ENCODE measurements around the gene OR51G2.
"Not testable (repeated sequence)": the region's sequence is repeated elsewhere in the genome, so short reads cannot be mapped to it uniquely, and the experiment has no call there.

Gene OR51G2, protein sequence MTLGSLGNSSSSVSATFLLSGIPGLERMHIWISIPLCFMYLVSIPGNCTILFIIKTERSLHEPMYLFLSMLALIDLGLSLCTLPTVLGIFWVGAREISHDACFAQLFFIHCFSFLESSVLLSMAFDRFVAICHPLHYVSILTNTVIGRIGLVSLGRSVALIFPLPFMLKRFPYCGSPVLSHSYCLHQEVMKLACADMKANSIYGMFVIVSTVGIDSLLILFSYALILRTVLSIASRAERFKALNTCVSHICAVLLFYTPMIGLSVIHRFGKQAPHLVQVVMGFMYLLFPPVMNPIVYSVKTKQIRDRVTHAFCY

DNA sequence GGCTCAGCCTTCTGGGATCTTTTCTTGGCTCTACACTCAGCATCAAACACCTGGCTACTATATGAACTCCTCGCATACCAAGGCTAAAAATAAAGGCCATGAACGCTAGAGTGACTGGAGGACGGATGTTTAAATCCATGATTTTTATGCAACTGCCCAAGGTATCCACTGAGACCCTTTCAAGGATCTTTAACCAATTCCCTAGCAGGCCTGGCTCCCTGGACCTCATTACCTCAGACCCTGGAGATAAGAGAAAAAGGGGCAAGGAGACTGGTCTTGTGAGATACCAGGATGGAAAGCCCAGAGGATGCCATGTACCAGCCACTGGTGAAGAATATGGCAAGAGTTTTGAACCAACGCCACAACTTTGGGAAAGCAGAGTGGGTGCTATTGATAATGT is at the start of gene OR51G2:
Gene OR51G2 (minus strand): TSS at position 101 of the 400 bp plus-strand sequence. CDS start 3,687 bp downstream, outside the sequence.
- DNase-seq (ENCODE audit: low read depth) = no peak

DNA sequence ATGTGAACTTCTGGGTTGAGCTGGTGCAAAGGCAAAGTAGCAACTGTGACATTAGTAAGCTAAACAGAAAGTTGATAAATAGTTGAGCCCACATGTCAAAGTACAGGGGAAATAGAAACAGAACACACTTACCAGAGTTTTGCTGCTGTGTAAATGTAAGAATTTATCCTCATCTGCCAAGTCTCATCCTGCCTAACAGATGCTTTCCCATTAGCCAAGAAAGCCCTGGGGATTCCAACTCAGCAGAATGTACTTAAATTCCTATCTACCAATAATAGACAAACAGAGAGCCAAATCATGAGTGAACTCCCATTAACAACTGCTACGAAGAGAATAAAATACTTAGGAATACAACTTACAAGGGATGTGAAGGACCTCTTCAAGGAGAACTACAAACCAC is 43.7 kb upstream of the OR51G2 start:
- DNase-seq (ENCODE audit: low read depth) = no peak

DNA sequence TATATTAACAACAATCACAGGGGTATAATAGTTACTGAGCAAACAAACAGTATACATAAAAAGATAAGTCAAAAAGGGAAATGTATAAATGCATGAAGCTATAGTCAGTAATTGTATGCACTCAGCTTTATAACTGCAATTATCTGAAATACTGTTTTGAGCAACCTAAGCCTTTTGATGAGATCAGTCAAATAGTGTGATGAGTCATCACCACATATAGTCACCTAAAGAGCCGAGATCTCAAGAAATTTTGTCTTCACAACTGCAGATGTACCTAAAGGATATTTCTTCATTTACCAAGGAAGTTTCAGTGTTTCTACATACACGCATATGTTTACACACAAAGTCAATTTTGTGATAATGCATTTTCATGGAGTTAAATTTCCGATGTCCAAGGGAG is 41.7 kb upstream of the OR51G2 start:
- DNase-seq (ENCODE audit: low read depth) = no peak

DNA sequence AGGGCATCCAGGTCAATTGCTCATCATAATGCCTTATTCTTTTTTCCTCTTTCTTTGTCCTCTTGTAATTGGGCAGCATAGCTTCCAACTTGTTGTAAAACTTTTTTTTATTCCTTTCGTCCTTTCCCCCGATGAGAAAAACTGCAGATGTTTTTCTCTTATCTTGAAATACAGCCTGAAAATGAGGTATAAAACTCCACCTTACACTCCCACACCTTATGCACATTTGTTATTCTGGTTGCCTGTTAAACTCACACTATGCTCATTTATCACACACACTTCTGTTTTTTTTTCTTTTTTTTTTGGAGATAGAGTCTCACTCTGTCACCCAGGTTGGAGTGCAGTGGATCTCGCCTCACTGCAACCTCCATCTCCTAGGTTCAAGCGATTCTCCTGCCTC is 38.2 kb upstream of the OR51G2 start:
- DNase-seq (ENCODE audit: low read depth) = no peak

DNA sequence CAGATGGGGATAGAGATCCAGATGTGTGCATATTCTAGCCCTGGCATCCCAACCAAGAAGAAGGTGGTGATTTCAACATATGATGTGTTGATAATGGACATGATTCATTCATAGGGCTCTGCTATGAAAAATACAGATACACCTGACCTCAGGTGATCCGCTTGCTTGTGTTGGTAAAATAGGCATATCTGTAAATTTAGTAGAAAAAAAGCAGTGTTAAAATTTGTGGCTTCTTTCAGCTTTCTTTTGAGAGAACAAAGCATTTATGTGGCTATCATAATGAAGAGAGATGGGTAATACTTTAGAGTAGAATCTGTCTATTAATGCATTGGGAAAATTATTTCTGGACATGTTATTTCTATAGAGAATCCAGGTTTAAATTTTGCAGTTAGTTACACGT is 36.5 kb upstream of the OR51G2 start, which contains the start of gene OR51A2:
Gene OR51A2 (minus strand): TSS at position 101 of the 400 bp plus-strand sequence. CDS start 0 bp downstream, at position 101.
- not testable (repeated sequence) for DNase-seq (ENCODE audit: low read depth)

DNA sequence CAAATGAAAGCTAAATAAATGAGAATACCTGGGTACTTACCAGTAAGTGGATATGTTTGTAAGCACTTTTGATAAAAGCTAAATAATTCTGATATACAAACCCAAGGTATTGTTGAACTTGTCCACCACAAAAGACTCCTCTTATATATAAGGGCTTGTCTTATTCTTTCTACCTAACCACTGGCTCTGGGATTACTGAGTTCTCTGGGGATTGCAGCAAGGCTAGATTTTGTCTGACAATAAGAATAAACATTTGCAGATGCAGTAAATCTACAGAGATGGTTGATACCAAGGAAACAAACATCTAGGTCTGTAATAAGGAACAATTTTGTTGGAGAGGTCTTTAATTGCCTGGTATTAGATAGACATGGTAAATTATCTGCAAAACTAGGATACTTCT is 28.4 kb upstream of the OR51G2 start, which contains the start of gene OR51A4:
Gene OR51A4 (minus strand): TSS at position 101 of the 400 bp plus-strand sequence. CDS start 505 bp downstream, outside the sequence.
- DNase-seq (ENCODE audit: low read depth) = no peak

DNA sequence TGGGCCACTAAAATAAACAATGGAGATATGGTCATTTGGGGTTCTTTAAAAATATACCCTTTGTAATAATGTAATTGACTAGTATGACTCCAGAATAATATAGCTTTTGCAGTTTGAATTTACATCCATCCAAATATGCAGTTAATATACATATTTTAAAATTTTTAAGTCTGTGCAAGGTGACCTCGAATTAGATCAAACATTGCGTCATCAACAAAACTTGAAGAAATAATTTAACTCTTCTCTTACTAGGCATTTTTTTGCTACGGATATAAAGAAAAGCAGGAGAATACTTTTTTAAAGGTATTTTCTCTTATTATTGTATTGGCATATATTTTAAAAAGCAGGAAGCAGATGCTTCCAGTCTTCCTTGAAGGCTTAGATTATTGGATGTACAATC is 17.6 kb upstream of the OR51G2 start:
- DNase-seq (ENCODE audit: low read depth) = no peak

DNA sequence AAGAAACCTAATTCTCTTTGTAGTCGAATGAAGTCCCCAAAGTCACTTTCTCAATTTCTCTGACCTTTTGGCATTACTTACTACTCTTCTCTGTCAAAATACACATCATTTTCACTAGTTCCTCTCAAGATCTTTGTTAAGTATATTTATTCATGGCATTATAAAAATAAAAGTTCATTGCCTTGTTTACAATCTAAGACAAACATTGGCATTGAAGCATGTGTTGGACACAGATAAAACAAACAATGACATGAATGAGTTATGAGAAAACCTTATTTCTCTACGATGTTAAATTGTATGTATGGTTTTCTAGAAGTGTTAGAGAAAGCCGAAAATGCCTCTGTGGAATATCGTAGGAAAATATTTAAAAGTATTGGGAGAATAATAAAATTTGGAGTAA is 13.6 kb upstream of the OR51G2 start:
- DNase-seq (ENCODE audit: low read depth) = no peak

DNA sequence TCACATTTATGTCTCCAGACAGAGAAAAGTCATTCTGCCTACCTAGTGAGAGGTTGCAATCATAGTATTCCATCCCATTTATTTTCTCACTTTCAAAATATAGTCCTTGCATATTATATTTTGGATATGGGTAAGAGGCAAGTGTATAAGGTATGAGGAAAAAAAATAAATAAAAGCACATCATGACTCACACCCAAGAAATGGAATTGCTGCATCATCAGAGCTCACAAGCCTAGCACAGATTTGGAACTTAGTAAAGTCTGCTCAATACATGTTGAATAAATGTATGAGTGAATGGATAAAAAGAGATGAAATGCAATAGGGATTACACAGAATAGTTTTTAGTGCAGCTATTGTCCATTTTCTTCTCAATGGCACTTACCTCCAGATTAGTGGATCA is 7.5 kb upstream of the OR51G2 start:
- no peak for DNase-seq (ENCODE audit: low read depth)

DNA sequence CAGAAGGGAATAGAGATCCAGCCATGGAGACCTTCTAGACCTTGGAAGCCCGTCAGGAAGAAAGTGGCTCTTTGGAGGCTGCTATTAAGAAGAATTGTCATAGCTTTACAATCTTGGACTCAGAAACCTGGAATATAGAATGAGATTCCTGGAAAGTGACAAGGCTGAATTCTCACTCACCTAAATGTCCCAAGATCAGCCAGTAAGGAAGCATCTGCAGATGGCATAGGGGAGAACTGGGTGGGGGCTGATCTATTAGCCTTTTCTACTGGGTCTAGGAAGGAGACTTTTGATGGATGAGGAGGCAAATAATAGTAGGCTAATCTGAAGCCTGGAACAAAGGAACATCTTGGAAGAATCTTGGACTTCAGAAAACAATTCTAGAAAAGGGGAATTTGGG is 5.1 kb upstream of the OR51G2 start, which contains the start of gene OR51G1:
Gene OR51G1 (minus strand): TSS at position 101 of the 400 bp plus-strand sequence. CDS start 0 bp downstream, at position 101.
- DNase-seq (ENCODE audit: low read depth) = no peak

DNA sequence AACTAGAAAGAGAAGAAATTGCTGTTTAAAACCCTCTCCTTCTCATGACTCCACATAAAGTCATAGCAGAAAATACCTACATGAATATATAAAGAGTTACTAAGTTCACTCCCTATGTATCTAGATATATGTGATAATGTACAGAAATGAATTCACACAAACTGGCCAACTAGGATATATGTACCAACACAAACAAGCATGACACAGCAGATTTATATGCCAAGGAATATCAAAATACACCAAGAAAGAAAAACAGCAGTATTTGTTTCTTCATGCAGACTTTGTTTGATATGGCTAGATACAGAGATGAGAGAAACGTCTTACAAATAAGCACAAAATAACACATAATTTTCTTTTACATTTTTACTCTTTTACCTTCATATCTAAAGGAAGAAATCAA is 3.2 kb upstream of the OR51G2 start:
- no peak for DNase-seq (ENCODE audit: low read depth)

DNA sequence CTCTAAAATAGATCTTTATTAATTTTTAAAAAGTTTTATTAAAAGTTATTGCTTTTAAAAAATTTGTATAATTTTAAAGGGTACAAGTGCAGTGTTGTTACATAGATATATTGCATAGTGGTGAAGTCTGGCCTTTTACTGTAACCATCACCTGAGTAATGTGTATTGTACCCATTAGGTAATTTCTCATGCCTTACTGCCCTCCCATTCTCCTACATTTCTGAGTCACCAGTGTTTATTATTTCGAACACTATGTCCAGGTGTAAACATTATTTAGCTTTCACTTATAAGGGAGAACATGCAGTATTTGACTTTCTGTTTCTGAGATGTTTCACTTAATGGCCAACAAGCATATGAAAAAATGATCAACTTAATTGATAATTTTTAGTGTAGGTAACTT is 2.6 kb upstream of the OR51G2 start:
- DNase-seq (ENCODE audit: low read depth) = no peak

DNA sequence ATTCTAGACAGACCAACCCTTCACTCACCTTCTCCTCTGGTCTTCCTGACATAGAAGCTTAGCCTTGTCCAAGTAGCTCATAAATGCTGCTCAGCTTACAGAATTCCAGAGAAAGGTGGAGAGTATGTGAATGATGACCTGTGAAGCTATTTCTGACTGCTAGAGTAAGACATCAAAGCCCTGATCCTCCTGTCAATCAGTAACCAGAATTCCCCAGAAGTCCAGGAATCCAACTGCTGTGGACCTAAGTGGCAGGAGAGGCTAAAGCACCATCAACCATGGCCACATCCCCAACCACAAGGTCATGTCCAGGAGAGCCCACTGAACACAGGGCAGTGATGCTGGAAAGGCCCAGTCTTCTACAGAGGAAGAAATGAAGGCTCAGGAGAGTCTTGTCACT is 2.6 kb downstream of the OR51G2 start:
- no peak for DNase-seq (ENCODE audit: low read depth)

DNA sequence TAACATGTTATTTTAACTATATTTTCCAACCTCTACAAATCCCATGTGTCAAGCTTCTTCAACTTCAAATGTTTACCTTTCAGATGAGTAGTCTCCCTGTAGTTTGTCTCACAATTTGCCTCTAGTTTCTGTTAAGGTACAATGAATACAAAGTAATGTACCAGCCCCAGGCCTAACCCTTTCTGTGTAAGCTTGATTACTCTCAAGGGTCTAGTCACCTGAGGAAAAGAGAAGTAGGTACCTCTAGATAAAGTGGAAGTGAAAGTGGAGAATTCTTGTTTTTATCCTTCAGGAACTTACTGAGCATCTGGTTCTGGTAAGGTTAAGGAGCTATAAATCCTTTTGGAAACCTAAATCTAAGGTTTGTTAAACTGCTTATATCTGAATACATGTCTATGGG is 15.7 kb downstream of the OR51G2 start, which contains the start of gene OR51A7:
Gene OR51A7 (plus strand): TSS at position 300 of the 400 bp plus-strand sequence. CDS start 3,587 bp downstream, outside the sequence.
- no peak for DNase-seq (ENCODE audit: low read depth)

DNA sequence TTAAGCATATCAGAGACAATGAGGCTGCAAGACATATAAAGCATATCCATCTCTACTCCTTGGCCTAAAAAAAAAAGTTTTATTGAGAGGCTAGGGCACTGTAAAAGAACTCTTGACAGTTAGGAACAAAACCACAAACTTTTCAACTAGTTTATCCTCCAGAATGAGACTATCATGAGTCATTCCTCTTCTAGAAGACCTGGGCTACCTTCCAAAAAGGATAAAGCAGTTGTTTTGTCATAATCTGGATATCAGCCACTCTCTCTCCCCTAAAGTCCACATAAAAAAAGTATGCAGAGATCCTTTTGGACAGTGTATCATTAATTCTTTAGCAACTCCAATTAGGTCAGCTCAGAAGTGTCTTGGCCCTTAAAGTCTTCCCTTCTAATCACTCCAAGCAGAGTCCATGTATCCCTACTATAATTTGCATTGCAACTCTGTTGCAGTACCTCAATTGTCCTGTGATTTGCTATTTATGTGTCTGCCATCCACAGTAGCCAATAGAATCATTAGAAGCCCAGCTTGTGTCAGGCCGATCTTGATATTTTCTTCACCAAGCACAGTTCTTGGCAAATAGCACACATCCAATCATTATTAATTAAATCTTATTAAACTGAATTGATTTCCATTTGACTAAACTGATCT is 27.0 kb downstream of the OR51G2 start:
- no peak for DNase-seq (ENCODE audit: low read depth)

DNA sequence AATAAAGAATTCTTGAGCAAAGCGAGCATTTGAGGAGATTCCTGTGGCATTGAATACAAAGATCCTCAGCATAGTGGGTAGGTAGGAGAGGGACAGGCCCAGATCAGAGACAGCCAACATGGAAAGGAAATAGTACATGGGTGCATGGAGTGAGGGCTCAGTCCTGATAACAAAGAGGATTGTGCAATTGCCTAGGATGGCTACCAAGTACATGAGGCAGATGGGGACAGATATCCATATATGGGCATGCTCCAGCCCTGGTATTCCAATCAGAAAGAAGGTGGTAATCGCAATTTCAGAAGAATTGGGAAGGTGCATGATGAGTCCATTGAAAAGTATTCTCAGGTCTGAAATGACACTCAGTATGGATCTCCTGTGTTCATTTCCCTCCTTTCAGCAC is 28.9 kb downstream of the OR51G2 start:
- DNase-seq (ENCODE audit: low read depth) = no peak

DNA sequence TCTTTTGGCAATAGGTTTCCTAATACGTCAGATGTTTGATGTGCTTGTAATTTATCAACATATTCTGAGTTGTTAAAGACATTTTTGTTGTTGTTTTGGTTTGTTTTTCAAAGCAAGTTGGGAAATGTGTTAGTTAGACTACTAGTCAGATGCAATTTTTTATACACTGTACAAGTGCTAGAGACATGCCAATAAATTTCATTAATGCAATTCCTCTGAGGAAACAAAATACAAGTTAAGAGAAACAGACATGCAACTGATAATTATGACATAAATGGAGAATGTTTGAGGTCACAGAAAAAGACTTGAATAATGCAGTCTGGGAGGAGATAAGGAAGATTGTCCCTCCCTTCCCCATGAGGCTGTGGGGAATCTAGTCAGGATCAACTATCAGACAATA is 31.6 kb downstream of the OR51G2 start:
- DNase-seq (ENCODE audit: low read depth) = no peak

DNA sequence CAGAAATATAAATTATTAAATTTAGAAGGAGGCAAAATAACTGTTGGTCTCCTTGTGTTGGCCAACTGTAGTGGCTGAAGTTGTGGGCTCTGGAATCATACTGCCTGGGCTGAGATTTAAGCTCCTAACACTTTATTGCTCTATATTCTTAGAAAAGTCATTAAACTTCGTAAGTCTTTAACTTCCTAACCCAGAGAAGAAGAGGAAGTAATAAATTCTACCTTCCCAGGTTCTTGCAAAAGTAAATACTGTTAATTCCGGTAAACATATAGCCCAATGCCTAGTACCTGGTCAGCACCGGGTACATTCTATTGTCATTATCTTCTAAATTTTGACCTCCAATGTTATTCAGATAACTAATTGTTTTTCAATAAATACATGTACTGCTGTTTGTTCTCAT is 33.0 kb downstream of the OR51G2 start:
- no peak for DNase-seq (ENCODE audit: low read depth)

DNA sequence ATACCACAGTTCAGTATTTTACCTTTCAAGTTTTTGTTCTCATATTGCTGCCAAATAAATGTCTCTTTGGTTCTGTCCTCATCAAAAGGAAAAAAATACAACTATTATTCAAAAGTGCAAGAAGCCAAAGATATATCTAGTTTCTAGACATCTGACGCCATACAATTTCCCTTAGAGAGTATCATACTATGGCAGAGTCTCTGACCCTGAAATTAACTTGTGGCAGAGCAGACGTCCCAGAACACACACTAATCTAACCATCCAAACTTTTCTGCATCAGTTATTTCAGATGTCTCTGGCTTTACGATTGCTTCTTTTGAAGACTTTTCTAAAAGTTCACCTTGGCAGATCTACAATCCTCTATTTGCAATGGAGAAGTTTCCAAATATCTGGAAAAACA is 34.8 kb downstream of the OR51G2 start:
- no peak for DNase-seq (ENCODE audit: low read depth)

DNA sequence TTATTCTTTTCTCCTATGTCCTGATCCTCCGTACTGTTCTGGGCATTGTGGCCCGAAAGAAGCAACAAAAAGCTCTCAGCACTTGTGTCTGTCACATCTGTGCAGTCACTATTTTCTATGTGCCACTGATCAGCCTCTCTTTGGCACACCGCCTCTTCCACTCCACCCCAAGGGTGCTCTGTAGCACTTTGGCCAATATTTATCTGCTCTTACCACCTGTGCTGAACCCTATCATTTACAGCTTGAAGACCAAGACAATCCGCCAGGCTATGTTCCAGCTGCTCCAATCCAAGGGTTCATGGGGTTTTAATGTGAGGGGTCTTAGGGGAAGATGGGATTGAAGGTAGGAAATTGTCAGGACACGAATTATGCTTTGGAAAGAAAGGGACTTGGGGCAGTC is 36.6 kb downstream of the OR51G2 start:
- DNase-seq (ENCODE audit: low read depth) = no peak

DNA sequence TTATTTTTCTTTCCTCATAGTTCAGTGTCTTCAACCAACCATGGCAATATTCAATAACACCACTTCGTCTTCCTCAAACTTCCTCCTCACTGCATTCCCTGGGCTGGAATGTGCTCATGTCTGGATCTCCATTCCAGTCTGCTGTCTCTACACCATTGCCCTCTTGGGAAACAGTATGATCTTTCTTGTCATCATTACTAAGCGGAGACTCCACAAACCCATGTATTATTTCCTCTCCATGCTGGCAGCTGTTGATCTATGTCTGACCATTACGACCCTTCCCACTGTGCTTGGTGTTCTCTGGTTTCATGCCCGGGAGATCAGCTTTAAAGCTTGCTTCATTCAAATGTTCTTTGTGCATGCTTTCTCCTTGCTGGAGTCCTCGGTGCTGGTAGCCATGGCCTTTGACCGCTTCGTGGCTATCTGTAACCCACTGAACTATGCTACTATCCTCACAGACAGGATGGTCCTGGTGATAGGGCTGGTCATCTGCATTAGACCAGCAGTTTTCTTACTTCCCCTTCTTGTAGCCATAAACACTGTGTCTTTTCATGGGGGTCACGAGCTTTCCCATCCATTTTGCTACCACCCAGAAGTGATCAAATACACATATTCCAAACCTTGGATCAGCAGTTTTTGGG is 37.2 kb downstream of the OR51G2 start, which contains the start of gene OR51T1:
Gene OR51T1 (plus strand): TSS at position 41 of the 641 bp plus-strand sequence. CDS start 0 bp downstream, at position 41.
- no peak for DNase-seq (ENCODE audit: low read depth)

DNA sequence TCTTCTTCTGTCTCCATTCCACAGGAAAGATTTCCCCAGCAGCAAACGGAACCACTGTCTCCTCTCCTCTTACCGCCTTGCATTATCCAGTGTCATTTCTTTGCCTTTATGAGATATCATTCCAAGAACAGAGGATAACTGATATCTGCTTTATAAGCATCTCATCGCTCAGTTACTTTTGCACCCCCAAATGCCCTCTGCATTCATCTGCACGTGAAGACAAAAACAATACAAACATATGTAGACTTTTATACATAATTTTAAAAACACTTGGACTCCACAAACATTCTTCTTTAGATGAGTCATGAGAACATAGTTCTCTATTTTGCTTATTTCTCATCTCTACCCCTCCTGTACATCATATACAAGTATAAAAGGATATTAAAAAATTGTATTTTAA is 38.0 kb downstream of the OR51G2 start:
- DNase-seq (ENCODE audit: low read depth) = no peak

DNA sequence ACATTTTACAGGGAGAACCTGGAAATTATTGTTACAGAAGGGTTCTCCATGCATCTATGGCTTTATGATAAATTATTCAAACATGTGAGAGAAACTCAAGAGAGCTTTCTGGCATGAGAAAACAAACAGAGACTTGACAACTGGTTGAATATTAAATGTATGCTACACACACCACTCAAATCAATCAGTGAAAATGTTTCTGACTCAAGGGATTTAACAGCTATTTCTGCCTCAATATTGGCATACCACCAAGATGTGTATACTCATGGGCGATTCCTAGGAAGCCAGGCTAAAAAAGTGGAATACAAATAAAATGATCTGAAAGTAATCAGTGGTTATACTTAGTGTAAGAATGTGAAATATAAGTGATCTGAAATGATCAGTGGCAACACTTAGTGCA is 53.3 kb downstream of the OR51G2 start:
- DNase-seq (ENCODE audit: low read depth) = no peak
